OCI-LY7 (cell line): Measurements from ENCODE around the gene LUC7L3. TPM values are rescaled to one million over a fixed set of nuclear protein-coding genes. Genes with fewer than 3 reads are reported as not detected.
"Not testable (repeated sequence)": the region's sequence is repeated elsewhere in the genome, so short reads cannot be mapped to it uniquely, and the experiment has no call there.

Experiments
- BruUV-seq: library from RNA; stranded (reverse); fragments of 400-500 nt; replicated peaks from 2 replicates; lab custom pipeline; 2021; lab: Mats Ljungman, UMichigan
- CTCF ChIA-PET: fragments of 300-600 bp; sonication (Branson Sonifier 250); formaldehyde crosslinking; loops from one replicate; lab custom pipeline; 2022; ENCODE audit warnings: antibody characterized with exemption; ENCODE audit not compliant: unreplicated experiment; lab: Charles Lee
- POLR2A ChIA-PET: fragments of 300-600 bp; sonication (Branson Sonifier 250); formaldehyde crosslinking; loops from one replicate; lab custom pipeline; 2022; ENCODE audit warnings: antibody characterized with exemption; lab: Charles Lee
- DNase-seq: peaks from one replicate; pipeline ENCODE4 v3.0.0-alpha.2; 2015; ENCODE audit warnings: low spot score
- H2AFZ ChIP-seq: fragments of 200-600 bp; sonication (generic), shearing (Covaris generic); 2 replicates; pipeline ENCODE4 v1.6.1; 2014; ENCODE audit warnings: mild to moderate bottlenecking, antibody characterized with exemption, low read length, moderate library complexity
- H3K27ac ChIP-seq: fragments of 200-600 bp; sonication (generic); 2 replicates; pipeline ENCODE4 v1.5.1; 2014; ENCODE audit warnings: mixed run types, low read depth, mild to moderate bottlenecking, moderate library complexity, low read length, inconsistent platforms; ENCODE audit not compliant: poor library complexity, severe bottlenecking
- H3K36me3 ChIP-seq: fragments of 200-600 bp; sonication (generic); 2 replicates; pipeline ENCODE4 v1.6.1; 2014; ENCODE audit warnings: mild to moderate bottlenecking, antibody characterized with exemption, low read length, moderate library complexity, mixed read lengths; ENCODE audit not compliant: insufficient read depth
- H3K4me1 ChIP-seq: fragments of 200-600 bp; sonication (generic); 2 replicates; pipeline ENCODE4 v1.5.1; 2014; ENCODE audit warnings: mild to moderate bottlenecking, low read length; ENCODE audit not compliant: insufficient read depth, poor library complexity, severe bottlenecking
- H3K4me2 ChIP-seq: fragments of 200-600 bp; sonication (generic); 2 replicates; pipeline ENCODE4 v1.6.1; 2014; ENCODE audit warnings: mild to moderate bottlenecking, low read length
- H3K4me3 ChIP-seq: fragments of 200-600 bp; sonication (generic); 2 replicates; pipeline ENCODE4 v1.5.1; 2014; ENCODE audit warnings: mild to moderate bottlenecking, low read depth, low read length; ENCODE audit not compliant: poor library complexity, severe bottlenecking
- H3K79me2 ChIP-seq: fragments of 200-600 bp; sonication (generic); 2 replicates; pipeline ENCODE4 v1.6.1; 2016; ENCODE audit warnings: low read depth, mild to moderate bottlenecking, low read length, moderate library complexity, mixed read lengths; ENCODE audit not compliant: insufficient read depth
- H3K9me2 ChIP-seq: fragments of 200-600 bp; sonication (generic); 2 replicates; pipeline ENCODE4 v1.6.1; 2016; ENCODE audit warnings: mild to moderate bottlenecking, low read length, mixed read lengths; ENCODE audit not compliant: insufficient read depth
- H3K9me3 ChIP-seq: fragments of 200-600 bp; sonication (generic); 2 replicates; pipeline ENCODE4 v1.6.1; 2014; ENCODE audit warnings: mild to moderate bottlenecking, mixed run types, low read length, mixed read lengths
- H4K20me1 ChIP-seq: fragments of 200-600 bp; sonication (generic); 2 replicates; pipeline ENCODE4 v1.6.1; 2014; ENCODE audit warnings: mild to moderate bottlenecking, antibody characterized with exemption, low read length, moderate library complexity, mixed read lengths; ENCODE audit not compliant: insufficient read depth
- EZH2phosphoT487 ChIP-seq: fragments of 200-600 bp; sonication (generic); IDR thresholded peaks from 2 replicates; pipeline ENCODE4 v1.6.1; 2018; ENCODE audit warnings: low read depth, borderline replicate concordance, mild to moderate bottlenecking, mixed run types, antibody characterized with exemption, low read length, moderate library complexity, mixed read lengths
- intact Hi-C: fragments of 100-400 bp; cut with micrococcal nuclease; formaldehyde crosslinking; loops from one replicate; pipeline ENCODE4 v1.10.0; 2022; ENCODE audit not compliant: unreplicated experiment
- total RNA-seq, 2 experiments: library from RNA; depleted of rRNA in 1 of 2; stranded (reverse); fragments of >200 nt in 1 of 2; shearing (Covaris generic) in 1 of 2; gene quantifications; 2 replicates each; pipeline ENCODE4 v1.2.3, GENCODE V29; 2014 to 2022
- TF ChIP-seq, protein P1 (sequence below): fragments of 200-600 bp; sonication (generic); conservative IDR thresholded peaks from 2 replicates; pipeline ENCODE4 v1.5.1; 2014; ENCODE audit warnings: mild to moderate bottlenecking, antibody characterized with exemption, low read length, moderate library complexity, mixed read lengths

The LUC7L3 gene
- total RNA-seq, 2 experiments from 2014 or later: 109 to 190 TPM

GRCh38 chr17:50721194-50722010 lies 2.0 kb downstream of the LUC7L3 start:
- BruUV-seq: no TSS peak
- Histone ChIP-seq H3K4me3 (peak overlapping the region; percentile 95), H3K4me1 (peaks cover 34% of the 10 kb centered on the region), H3K9me2 (no peaks in the 10 kb centered on the region), H3K4me2 (peak overlapping the region; percentile 92), H3K36me3 (peaks cover 60% of the 10 kb centered on the region), H2AFZ (no peak overlapping the region), H3K27ac (peak overlapping the region; percentile 84), H3K9me3 (no peaks in the 10 kb centered on the region), H3K79me2 (peaks cover 70% of the 10 kb centered on the region), H4K20me1 (peaks cover 46% of the 10 kb centered on the region)
- CTCF ChIA-PET: no interaction called here
- POLR2A ChIA-PET: interaction anchor here (0.7 kb wide), 2 partner anchors 9 to 29 kb away, joined by 4 to 6 read pairs; no protein-coding TSS in a partner anchor
- intact Hi-C loops: no loop called here
- peak; percentile 67 for DNase-seq
- TF ChIP-seq, protein P1, sequence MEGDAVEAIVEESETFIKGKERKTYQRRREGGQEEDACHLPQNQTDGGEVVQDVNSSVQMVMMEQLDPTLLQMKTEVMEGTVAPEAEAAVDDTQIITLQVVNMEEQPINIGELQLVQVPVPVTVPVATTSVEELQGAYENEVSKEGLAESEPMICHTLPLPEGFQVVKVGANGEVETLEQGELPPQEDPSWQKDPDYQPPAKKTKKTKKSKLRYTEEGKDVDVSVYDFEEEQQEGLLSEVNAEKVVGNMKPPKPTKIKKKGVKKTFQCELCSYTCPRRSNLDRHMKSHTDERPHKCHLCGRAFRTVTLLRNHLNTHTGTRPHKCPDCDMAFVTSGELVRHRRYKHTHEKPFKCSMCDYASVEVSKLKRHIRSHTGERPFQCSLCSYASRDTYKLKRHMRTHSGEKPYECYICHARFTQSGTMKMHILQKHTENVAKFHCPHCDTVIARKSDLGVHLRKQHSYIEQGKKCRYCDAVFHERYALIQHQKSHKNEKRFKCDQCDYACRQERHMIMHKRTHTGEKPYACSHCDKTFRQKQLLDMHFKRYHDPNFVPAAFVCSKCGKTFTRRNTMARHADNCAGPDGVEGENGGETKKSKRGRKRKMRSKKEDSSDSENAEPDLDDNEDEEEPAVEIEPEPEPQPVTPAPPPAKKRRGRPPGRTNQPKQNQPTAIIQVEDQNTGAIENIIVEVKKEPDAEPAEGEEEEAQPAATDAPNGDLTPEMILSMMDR: no peak
- no peak for TF ChIP-seq EZH2phosphoT487

DNA sequence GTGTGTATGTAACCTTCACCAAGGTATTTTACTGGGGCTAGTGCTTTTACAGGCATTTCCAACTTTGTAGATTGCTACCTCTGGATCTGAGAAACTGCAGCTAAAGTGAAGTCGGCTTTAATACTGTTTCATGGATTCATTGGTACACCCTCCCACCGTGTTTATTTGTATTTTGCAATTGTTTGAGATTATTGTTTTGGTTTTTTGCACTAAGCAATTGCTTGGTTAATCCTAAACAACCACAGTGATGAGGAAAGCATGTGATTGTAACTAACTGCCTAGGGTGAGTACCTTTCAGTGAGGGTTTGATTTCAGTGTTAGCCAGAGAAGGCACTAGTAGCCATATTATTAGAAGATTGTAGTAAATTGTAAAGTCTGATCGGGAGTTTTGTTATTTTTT lies 3.3 kb downstream of the LUC7L3 start:
- Histone ChIP-seq H3K4me1 (peaks cover 34% of the 10 kb centered on the region), H2AFZ (no peak overlapping the region), H3K79me2 (peaks cover 84% of the 10 kb centered on the region), H3K27ac (no peak overlapping the region), H4K20me1 (peaks cover 53% of the 10 kb centered on the region), H3K9me2 (no peaks in the 10 kb centered on the region), H3K9me3 (no peaks in the 10 kb centered on the region), H3K4me2 (peak overlapping the region; percentile 92), H3K36me3 (peaks cover 69% of the 10 kb centered on the region), H3K4me3 (peak overlapping the region; percentile 95)
- DNase-seq: no peak
- no peak for TF ChIP-seq EZH2phosphoT487
- TF ChIP-seq, protein P1: no peak
- POLR2A ChIA-PET: no interaction called here
- intact Hi-C loops: no loop called here
- CTCF ChIA-PET: no interaction called here
- no TSS peak for BruUV-seq

DNA sequence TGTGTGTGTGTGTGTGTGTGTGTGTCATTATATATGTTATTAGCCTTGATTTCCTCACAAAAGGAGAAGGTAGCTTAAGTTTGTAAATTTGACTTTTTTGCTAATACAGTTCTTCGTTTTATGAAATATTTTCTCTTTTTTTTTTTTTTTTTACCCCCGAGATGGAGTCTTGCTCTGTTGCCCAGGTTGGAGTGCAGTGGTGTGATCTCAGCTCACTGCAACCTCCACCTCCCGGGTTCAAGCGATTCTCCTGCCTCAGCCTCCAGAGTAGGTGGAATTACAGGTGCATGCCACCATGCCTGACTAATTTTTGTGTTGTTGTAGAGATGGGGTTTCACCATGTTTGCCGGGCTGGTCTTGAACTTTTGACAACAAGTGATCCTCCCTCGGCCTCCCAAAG lies 5.2 kb downstream of the LUC7L3 start:
- Histone ChIP-seq H3K36me3 (peaks cover 82% of the 10 kb centered on the region), H3K4me1 (peaks cover 35% of the 10 kb centered on the region), H3K79me2 (peaks cover 100% of the 10 kb centered on the region), H4K20me1 (peaks cover 64% of the 10 kb centered on the region)
- H3K9me3 ChIP-seq, DNase-seq, H3K9me2 ChIP-seq, intact Hi-C loops, CTCF ChIA-PET, H3K4me3 ChIP-seq, H3K27ac ChIP-seq, BruUV-seq, H2AFZ ChIP-seq, H3K4me2 ChIP-seq: not testable (repeated sequence)
- POLR2A ChIA-PET: interaction anchor here (0.6 kb wide), 1 partner anchor 18 kb away, joined by 3 read pairs; no protein-coding TSS in a partner anchor
